HG03066 (cell line): ENCODE measurements around the gene PGA5.
"Not testable (repeated sequence)": the region's sequence is repeated elsewhere in the genome, so short reads cannot be mapped to it uniquely, and the experiment has no call there.

Experiments used
- ATAC-seq: cut with Tn5 transposase; IDR thresholded peaks from one replicate; pipeline ENCODE4 v1.9.1; 2021; ENCODE audit warnings: low read depth; ENCODE audit not compliant: unreplicated experiment

Gene PGA5

GRCh38 chr11:61222692-61223091 is 18.3 kb upstream of the PGA5 start:
- ATAC-seq, result not testable (repeated sequence)

GRCh38 chr11:61226457-61227137 is 14.4 kb upstream of the PGA5 start:
- not testable (repeated sequence) for ATAC-seq

GRCh38 chr11:61229458-61229857 is 11.5 kb upstream of the PGA5 start:
- ATAC-seq, result not testable (repeated sequence)

GRCh38 chr11:61231033-61231432 is 9.9 kb upstream of the PGA5 start:
- not testable (repeated sequence) for ATAC-seq

GRCh38 chr11:61231585-61231984 is 9.4 kb upstream of the PGA5 start:
- ATAC-seq, result not testable (repeated sequence)

GRCh38 chr11:61232548-61233145 is 8.3 kb upstream of the PGA5 start:
- not testable (repeated sequence) for ATAC-seq

- ATAC-seq, result not testable (repeated sequence)
These were observed 3.8 kb upstream of the PGA5 start for GRCh38 chr11:61237130-61237529.

GRCh38 chr11:61240288-61240687 is 687 bp upstream of the PGA5 start:
- ATAC-seq, result not testable (repeated sequence)

- not testable (repeated sequence) for ATAC-seq
These were observed 551 bp downstream of the PGA5 start for GRCh38 chr11:61241526-61241925.

GRCh38 chr11:61245284-61245964 is 4.4 kb downstream of the PGA5 start:
- not testable (repeated sequence) for ATAC-seq

GRCh38 chr11:61248071-61248470 is 7.1 kb downstream of the PGA5 start:
- ATAC-seq, result not testable (repeated sequence)

GRCh38 chr11:61249201-61249600 is 8.2 kb downstream of the PGA5 start:
- ATAC-seq, result not testable (repeated sequence)

GRCh38 chr11:61250796-61251765 is 10.1 kb downstream of the PGA5 start:
- ATAC-seq, result not testable (repeated sequence)

GRCh38 chr11:61252332-61252731 is 11.4 kb downstream of the PGA5 start:
- not testable (repeated sequence) for ATAC-seq

GRCh38 chr11:61254403-61255025 is 13.5 kb downstream of the PGA5 start:
- no peak for ATAC-seq

GRCh38 chr11:61256710-61257482 is 15.9 kb downstream of the PGA5 start:
- ATAC-seq, result no peak

- ATAC-seq, result no peak
These were observed 17.6 kb downstream of the PGA5 start for GRCh38 chr11:61258546-61258945.

- ATAC-seq, result no peak
These were observed 18.4 kb downstream of the PGA5 start for GRCh38 chr11:61259363-61259762.

GRCh38 chr11:61264371-61264770 is 23.4 kb downstream of the PGA5 start:
- no peak for ATAC-seq
